ENCODE results near the gene TPD52L1. TPM values are rescaled to one million over a fixed set of nuclear protein-coding genes. Genes with fewer than 3 reads are reported as not detected.

TPD52L1 gene
- total RNA-seq, 1 donor from 2014 or later: not detected

GRCh38 chr6:125138083-125138482 is 15.5 kb upstream of the TPD52L1 start:
- no peak overlapping the region for H3K27ac Mint-ChIP-seq (ENCODE audit: unreplicated experiment)
- H3K4me3 Mint-ChIP-seq (ENCODE audit: unreplicated experiment): no peak overlapping the region
- TF ChIP-seq, protein P1, sequence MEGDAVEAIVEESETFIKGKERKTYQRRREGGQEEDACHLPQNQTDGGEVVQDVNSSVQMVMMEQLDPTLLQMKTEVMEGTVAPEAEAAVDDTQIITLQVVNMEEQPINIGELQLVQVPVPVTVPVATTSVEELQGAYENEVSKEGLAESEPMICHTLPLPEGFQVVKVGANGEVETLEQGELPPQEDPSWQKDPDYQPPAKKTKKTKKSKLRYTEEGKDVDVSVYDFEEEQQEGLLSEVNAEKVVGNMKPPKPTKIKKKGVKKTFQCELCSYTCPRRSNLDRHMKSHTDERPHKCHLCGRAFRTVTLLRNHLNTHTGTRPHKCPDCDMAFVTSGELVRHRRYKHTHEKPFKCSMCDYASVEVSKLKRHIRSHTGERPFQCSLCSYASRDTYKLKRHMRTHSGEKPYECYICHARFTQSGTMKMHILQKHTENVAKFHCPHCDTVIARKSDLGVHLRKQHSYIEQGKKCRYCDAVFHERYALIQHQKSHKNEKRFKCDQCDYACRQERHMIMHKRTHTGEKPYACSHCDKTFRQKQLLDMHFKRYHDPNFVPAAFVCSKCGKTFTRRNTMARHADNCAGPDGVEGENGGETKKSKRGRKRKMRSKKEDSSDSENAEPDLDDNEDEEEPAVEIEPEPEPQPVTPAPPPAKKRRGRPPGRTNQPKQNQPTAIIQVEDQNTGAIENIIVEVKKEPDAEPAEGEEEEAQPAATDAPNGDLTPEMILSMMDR (IDR thresholded peaks at IDR 0.05; ENCODE audit: partially characterized antibody, unreplicated experiment): no peak
- peaks cover 6% of the 10 kb centered on the region for H3K4me1 Mint-ChIP-seq (ENCODE audit: low read depth, unreplicated experiment)
- DNase-seq: no peak
- H3K27me3 Mint-ChIP-seq (ENCODE audit: unreplicated experiment): no peaks in the 10 kb centered on the region
- H3K36me3 Mint-ChIP-seq (ENCODE audit: unreplicated experiment): peaks cover under 1% of the 10 kb centered on the region
- peaks cover 5% of the 10 kb centered on the region for H3K9me3 Mint-ChIP-seq (ENCODE audit: unreplicated experiment)

GRCh38 chr6:125140808-125141207 is 12.8 kb upstream of the TPD52L1 start:
- Mint-ChIP-seq H3K4me1 (ENCODE audit: low read depth, unreplicated experiment) (peaks cover 6% of the 10 kb centered on the region), H3K4me3 (ENCODE audit: unreplicated experiment) (no peak overlapping the region), H3K36me3 (ENCODE audit: unreplicated experiment) (peaks cover 13% of the 10 kb centered on the region), H3K9me3 (ENCODE audit: unreplicated experiment) (peaks cover 6% of the 10 kb centered on the region), H3K27ac (ENCODE audit: unreplicated experiment) (no peak overlapping the region), H3K27me3 (ENCODE audit: unreplicated experiment) (no peaks in the 10 kb centered on the region)
- TF ChIP-seq, protein P1 (IDR thresholded peaks at IDR 0.05; ENCODE audit: partially characterized antibody, unreplicated experiment): no peak
- no peak for DNase-seq

DNA sequence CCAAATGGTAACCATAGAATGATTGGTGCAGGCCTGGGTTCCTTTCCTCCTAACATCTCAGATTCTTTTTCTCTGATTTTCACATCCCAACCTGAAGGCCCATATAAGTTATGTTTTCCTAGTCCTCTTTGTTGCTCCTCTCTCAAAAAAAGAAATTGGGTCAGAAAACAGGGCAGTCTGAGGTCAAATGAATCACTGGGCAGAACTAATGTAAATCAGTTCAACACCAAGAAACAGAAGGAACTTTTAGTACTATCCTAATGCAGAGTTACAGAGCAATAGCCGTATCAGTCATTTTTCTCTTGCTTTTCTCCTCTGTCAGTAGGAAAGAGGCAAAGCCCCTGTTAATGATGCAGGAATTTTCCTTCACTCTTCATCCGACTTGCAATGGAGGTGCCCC is 11.0 kb upstream of the TPD52L1 start:
- H3K9me3 Mint-ChIP-seq (ENCODE audit: unreplicated experiment): peaks cover 4% of the 10 kb centered on the region
- peaks cover 13% of the 10 kb centered on the region for H3K36me3 Mint-ChIP-seq (ENCODE audit: unreplicated experiment)
- H3K4me3 Mint-ChIP-seq (ENCODE audit: unreplicated experiment): no peak overlapping the region
- no peaks in the 10 kb centered on the region for H3K27me3 Mint-ChIP-seq (ENCODE audit: unreplicated experiment)
- H3K4me1 Mint-ChIP-seq (ENCODE audit: low read depth, unreplicated experiment): no peaks in the 10 kb centered on the region
- no peak overlapping the region for H3K27ac Mint-ChIP-seq (ENCODE audit: unreplicated experiment)
- DNase-seq: no peak
- TF ChIP-seq, protein P1 (IDR thresholded peaks at IDR 0.05; ENCODE audit: partially characterized antibody, unreplicated experiment): no peak

- DNase-seq: no peak
- Mint-ChIP-seq H3K36me3 (ENCODE audit: unreplicated experiment) (peaks cover 13% of the 10 kb centered on the region), H3K27ac (ENCODE audit: unreplicated experiment) (no peak overlapping the region), H3K4me1 (ENCODE audit: low read depth, unreplicated experiment) (no peaks in the 10 kb centered on the region), H3K9me3 (ENCODE audit: unreplicated experiment) (peaks cover 2% of the 10 kb centered on the region), H3K27me3 (ENCODE audit: unreplicated experiment) (no peaks in the 10 kb centered on the region), H3K4me3 (ENCODE audit: unreplicated experiment) (no peak overlapping the region)
- TF ChIP-seq, protein P1 (IDR thresholded peaks at IDR 0.05; ENCODE audit: partially characterized antibody, unreplicated experiment): no peak
Observed at GRCh38 chr6:125144822-125145221, 8.8 kb upstream of the TPD52L1 start.

DNA sequence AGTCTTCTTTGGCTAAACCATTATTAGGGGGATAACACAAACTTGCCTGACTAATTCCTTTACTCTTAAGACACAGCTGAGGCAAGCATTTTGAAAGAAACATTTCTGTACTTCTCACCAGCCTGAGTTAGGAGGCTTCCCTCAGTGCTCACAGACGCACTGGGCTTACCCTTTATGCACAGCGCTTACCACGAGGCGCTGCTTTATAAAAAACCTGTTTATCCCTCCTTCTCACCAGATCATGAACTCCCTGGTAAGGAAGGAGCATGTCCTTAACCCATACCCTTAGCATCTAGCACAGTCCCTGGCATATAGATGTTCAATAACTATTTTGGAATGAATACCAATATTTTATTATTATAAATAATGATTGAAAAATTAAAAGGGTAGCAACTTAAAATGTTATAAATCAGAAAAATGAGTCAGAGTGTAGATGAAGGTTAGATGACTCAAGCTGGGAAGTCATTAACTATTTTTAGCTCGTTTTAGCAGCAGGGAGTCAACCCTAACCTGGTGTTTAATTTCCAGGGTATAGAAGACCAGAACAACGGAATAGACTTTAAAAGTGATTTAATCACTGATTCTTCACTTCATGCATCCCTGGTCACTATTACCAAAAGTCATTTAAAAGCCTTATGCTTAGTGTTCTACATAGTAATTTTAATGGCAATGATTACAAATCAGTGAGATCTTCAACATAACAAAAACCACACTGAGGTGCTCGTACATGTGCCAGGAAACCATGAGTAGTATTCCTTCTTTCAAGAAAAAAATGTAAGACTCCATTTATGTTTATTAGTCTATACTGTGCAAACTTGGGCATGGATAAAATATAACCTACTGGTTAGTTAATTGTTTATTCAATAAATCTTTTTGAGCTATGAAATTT is 4.1 kb upstream of the TPD52L1 start:
- Mint-ChIP-seq H3K27ac (ENCODE audit: unreplicated experiment) (no peak overlapping the region), H3K36me3 (ENCODE audit: unreplicated experiment) (peaks cover under 1% of the 10 kb centered on the region), H3K4me3 (ENCODE audit: unreplicated experiment) (no peak overlapping the region), H3K27me3 (ENCODE audit: unreplicated experiment) (no peaks in the 10 kb centered on the region), H3K9me3 (ENCODE audit: unreplicated experiment) (peaks cover 1% of the 10 kb centered on the region), H3K4me1 (ENCODE audit: low read depth, unreplicated experiment) (no peaks in the 10 kb centered on the region)
- DNase-seq: no peak
- TF ChIP-seq, protein P1 (IDR thresholded peaks at IDR 0.05; ENCODE audit: partially characterized antibody, unreplicated experiment): no peak
